GM18511 (cell line): ENCODE measurements around the gene SEC14L3.

Experiments used
- ATAC-seq: cut with Tn5 transposase; IDR thresholded peaks from one replicate; pipeline ENCODE4 v1.9.1; 2021; ENCODE audit warnings: mild to moderate bottlenecking, moderate library complexity; ENCODE audit not compliant: unreplicated experiment

The SEC14L3 gene

GRCh38 chr22:30471616-30472318 is at the start of gene SEC14L3:
Gene SEC14L3 (minus strand): TSS chr22:30472017. CDS start chr22:30471958, 59 bp downstream.
- no peak for ATAC-seq

- ATAC-seq, result no peak
These were observed 48.1 kb upstream of the SEC14L3 start for GRCh38 chr22:30519842-30520425.

- ATAC-seq, result no peak
These were observed 44.9 kb upstream of the SEC14L3 start for GRCh38 chr22:30516731-30517130.

GRCh38 chr22:30516273-30516672 is 44.5 kb upstream of the SEC14L3 start:
- ATAC-seq, result no peak

- no peak for ATAC-seq
These were observed 42.4 kb upstream of the SEC14L3 start for GRCh38 chr22:30514252-30514651.

- ATAC-seq, result no peak
These were observed 41.6 kb upstream of the SEC14L3 start for GRCh38 chr22:30513462-30513861.

GRCh38 chr22:30511911-30512310 is 40.1 kb upstream of the SEC14L3 start:
- no peak for ATAC-seq

GRCh38 chr22:30511109-30511508 is 39.3 kb upstream of the SEC14L3 start:
- ATAC-seq, result no peak

GRCh38 chr22:30508216-30508615 is 36.4 kb upstream of the SEC14L3 start:
- ATAC-seq, result no peak

GRCh38 chr22:30507670-30508069 is 35.9 kb upstream of the SEC14L3 start:
- ATAC-seq, result no peak

- ATAC-seq, result no peak
These were observed 34.7 kb upstream of the SEC14L3 start for GRCh38 chr22:30506507-30506968.

GRCh38 chr22:30503551-30503950 is 31.7 kb upstream of the SEC14L3 start:
- no peak for ATAC-seq

GRCh38 chr22:30502911-30503310 is 31.1 kb upstream of the SEC14L3 start:
- ATAC-seq, result no peak

GRCh38 chr22:30502153-30502552 is 30.3 kb upstream of the SEC14L3 start:
- ATAC-seq, result no peak

GRCh38 chr22:30500628-30501027 is 28.8 kb upstream of the SEC14L3 start:
- no peak for ATAC-seq

- no peak for ATAC-seq
These were observed 25.8 kb upstream of the SEC14L3 start for GRCh38 chr22:30497466-30498150.

GRCh38 chr22:30495041-30495784 is 23.4 kb upstream of the SEC14L3 start:
- ATAC-seq, result no peak

GRCh38 chr22:30492144-30492543 is 20.3 kb upstream of the SEC14L3 start:
- ATAC-seq, result no peak

- no peak for ATAC-seq
These were observed 19.6 kb upstream of the SEC14L3 start for GRCh38 chr22:30491381-30491780.

- ATAC-seq, result no peak
These were observed 18.6 kb upstream of the SEC14L3 start for GRCh38 chr22:30490399-30490798.

- ATAC-seq, result no peak
These were observed 16.3 kb upstream of the SEC14L3 start for GRCh38 chr22:30488121-30488520.
